ENCODE results near the gene DNAH6. TPM values are rescaled to one million over a fixed set of nuclear protein-coding genes. Genes with fewer than 3 reads are reported as not detected.

The DNAH6 gene
- total and polyA plus RNA-seq, 2 experiments from 2014 or later = 0.11 TPM; not detected in 1

DNA sequence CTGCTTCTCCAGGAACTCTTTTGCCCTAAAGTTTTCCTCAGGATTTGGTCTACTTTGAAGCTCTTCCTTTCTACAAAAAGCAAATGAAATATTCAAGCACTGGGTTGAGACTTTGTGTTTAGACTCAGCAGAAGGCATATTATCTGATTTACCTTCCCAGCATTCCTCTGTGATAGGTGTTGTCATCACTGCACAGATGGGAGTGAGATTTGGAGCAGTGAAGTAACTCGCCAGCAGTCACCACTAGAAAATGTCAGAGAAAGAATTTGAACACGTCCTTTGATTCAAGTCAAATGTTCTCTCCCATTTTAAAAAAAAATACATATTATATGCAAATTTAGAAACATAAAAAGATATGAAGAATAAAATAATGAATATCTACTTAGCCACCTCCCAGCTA, 112.2 kb downstream of the DNAH6 start:
- Histone ChIP-seq H4K20me1 (ENCODE audit: insufficient read depth) (no peaks in the 10 kb centered on the region), H3K27ac (no peak overlapping the region), H3F3A (ENCODE audit: insufficient read depth) (no peaks in the 10 kb centered on the region), H2AFZ (no peak overlapping the region), H3K9ac (no peak overlapping the region), H3K9me3 (ENCODE audit: low read depth) (no peaks in the 10 kb centered on the region), H3K4me2 (ENCODE audit: unreplicated experiment) (no peak overlapping the region), H3K27me3 (replicated peaks; ENCODE audit: insufficient read depth) (no peaks in the 10 kb centered on the region), H3K4me1 (ENCODE audit: insufficient read depth) (no peaks in the 10 kb centered on the region), H3K36me3 (ENCODE audit: low read depth) (no peaks in the 10 kb centered on the region), H3K79me2 (ENCODE audit: insufficient read depth) (no peaks in the 10 kb centered on the region), H3K4me3 (no peak overlapping the region), H3K9me2 (ENCODE audit: insufficient read depth) (no peaks in the 10 kb centered on the region)
- DNase-seq = no peak
- 41 to 49% methylated on average over 2 of the region's 2 CpGs for WGBS, 2 experiments (ENCODE audit: low coverage in 1 of 2, low lambda C conversion rate in 2 of 2, missing lambda C conversion rate in 2 of 2)
- TF ChIP-seq EZH2 (IDR thresholded peaks at IDR 0.05; ENCODE audit: insufficient read depth, poor library complexity, severe bottlenecking) (no peak), EZH2phosphoT487 (IDR thresholded peaks at IDR 0.05; ENCODE audit: insufficient read depth, low read depth) (no peak)
- in situ Hi-C loops (cut with MboI) = loop anchor here (10.0 kb wide), 1 partner anchor 124 kb away; no protein-coding TSS in a partner anchor

DNA sequence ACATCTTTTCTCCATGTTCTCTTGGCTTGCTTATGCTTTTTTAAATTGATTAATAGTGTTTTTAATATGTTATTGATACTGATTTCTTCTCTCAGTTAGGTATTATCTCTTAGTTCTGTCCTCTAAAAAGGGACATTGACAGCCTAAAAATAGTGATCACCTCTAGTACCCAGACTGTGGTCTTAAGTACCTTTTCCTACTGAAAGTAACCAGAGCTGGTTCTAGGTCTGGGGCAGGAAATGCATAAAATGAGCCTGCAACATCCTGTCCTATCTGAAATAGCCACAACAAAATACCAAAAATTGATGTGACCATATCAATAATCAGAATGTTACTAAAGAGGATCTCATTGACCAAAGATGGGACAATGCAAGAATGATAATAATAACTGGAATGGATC, 113.3 kb downstream of the DNAH6 start:
- H2AFZ ChIP-seq = no peak overlapping the region
- no peaks in the 10 kb centered on the region for H3F3A ChIP-seq (ENCODE audit: insufficient read depth)
- H3K9me3 ChIP-seq (ENCODE audit: low read depth) = no peaks in the 10 kb centered on the region
- no peaks in the 10 kb centered on the region for H3K9me2 ChIP-seq (ENCODE audit: insufficient read depth)
- H3K9ac ChIP-seq = no peak overlapping the region
- H3K36me3 ChIP-seq (ENCODE audit: low read depth) = no peaks in the 10 kb centered on the region
- H4K20me1 ChIP-seq (ENCODE audit: insufficient read depth) = no peaks in the 10 kb centered on the region
- TF ChIP-seq EZH2 (IDR thresholded peaks at IDR 0.05; ENCODE audit: insufficient read depth, poor library complexity, severe bottlenecking) (no peak), EZH2phosphoT487 (IDR thresholded peaks at IDR 0.05; ENCODE audit: insufficient read depth, low read depth) (no peak)
- no peaks in the 10 kb centered on the region for H3K4me1 ChIP-seq (ENCODE audit: insufficient read depth)
- H3K4me2 ChIP-seq (ENCODE audit: unreplicated experiment) = no peak overlapping the region
- H3K27me3 ChIP-seq (replicated peaks; ENCODE audit: insufficient read depth) = no peaks in the 10 kb centered on the region; the same call in 1 of the 2 replicates
- DNase-seq = no peak
- no peak overlapping the region for H3K4me3 ChIP-seq
- H3K27ac ChIP-seq = no peak overlapping the region
- in situ Hi-C loops (cut with MboI) = loop anchor here (10.0 kb wide), 1 partner anchor 125 kb away; no protein-coding TSS in a partner anchor
- no peaks in the 10 kb centered on the region for H3K79me2 ChIP-seq (ENCODE audit: insufficient read depth)

DNA sequence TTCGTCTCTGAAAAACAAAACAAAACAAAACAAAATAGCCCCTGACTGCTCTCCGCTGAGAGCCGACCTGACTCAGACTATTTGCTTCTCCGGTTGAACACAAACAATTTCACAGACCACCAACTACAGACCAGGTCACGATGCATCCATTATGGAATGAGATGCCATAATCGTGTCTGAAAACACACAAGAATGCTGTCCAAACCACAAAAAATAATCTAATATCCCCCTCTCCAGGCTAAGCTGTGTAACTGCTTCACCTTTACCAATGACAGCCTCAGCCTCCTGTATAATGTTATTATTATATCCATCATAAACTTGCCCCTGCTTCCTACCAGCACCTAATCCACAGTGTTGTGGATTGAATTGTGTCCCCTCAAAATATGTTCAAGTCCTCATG, 114.7 kb downstream of the DNAH6 start:
- Histone ChIP-seq H2AFZ (no peak overlapping the region), H3F3A (ENCODE audit: insufficient read depth) (no peaks in the 10 kb centered on the region), H3K9ac (no peak overlapping the region), H3K36me3 (ENCODE audit: low read depth) (no peaks in the 10 kb centered on the region), H3K9me2 (ENCODE audit: insufficient read depth) (no peaks in the 10 kb centered on the region), H3K4me2 (ENCODE audit: unreplicated experiment) (no peak overlapping the region), H3K4me1 (ENCODE audit: insufficient read depth) (no peaks in the 10 kb centered on the region), H4K20me1 (ENCODE audit: insufficient read depth) (no peaks in the 10 kb centered on the region), H3K9me3 (ENCODE audit: low read depth) (no peaks in the 10 kb centered on the region), H3K27ac (no peak overlapping the region), H3K4me3 (no peak overlapping the region), H3K27me3 (replicated peaks; ENCODE audit: insufficient read depth) (no peaks in the 10 kb centered on the region; the same call in 1 of the 2 replicates), H3K79me2 (ENCODE audit: insufficient read depth) (no peaks in the 10 kb centered on the region)
- whole genome bisulfite sequencing, 2 experiments (ENCODE audit: low coverage in 1 of 2, low lambda C conversion rate in 2 of 2, missing lambda C conversion rate in 2 of 2) = 39 to 42% methylated on average over 6 of the region's 6 CpGs
- peak; percentile 58 for DNase-seq
- no peak for TF ChIP-seq EZH2phosphoT487 (IDR thresholded peaks at IDR 0.05; ENCODE audit: insufficient read depth, low read depth)
- TF ChIP-seq EZH2 (IDR thresholded peaks at IDR 0.05; ENCODE audit: insufficient read depth, poor library complexity, severe bottlenecking) = no peak
- in situ Hi-C loops (cut with MboI) = no loop called here

DNA sequence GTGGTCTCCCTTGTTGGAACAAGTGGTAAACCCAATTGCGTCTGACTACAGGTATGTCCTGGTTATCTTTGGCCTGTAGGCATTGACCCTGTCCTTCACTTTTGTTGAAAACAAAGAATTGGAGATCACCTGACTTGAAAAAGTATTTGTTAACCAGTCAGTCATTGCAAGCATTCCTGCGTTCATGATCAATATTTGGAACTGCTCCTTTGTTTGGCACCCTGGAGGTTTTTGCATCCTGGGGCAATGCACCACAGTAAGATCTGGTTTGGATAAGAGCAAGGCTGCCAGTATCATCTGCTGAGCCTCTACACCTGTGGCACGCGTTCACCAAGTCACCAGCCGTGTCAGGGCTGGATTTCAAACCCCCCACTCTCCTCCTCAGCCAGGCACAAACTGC, 115.7 kb downstream of the DNAH6 start:
- Histone ChIP-seq H3K9me2 (ENCODE audit: insufficient read depth) (no peaks in the 10 kb centered on the region), H3K4me2 (ENCODE audit: unreplicated experiment) (no peak overlapping the region), H3K9me3 (ENCODE audit: low read depth) (no peaks in the 10 kb centered on the region), H3K27ac (no peak overlapping the region), H3K9ac (no peak overlapping the region), H2AFZ (no peak overlapping the region), H3K27me3 (replicated peaks; ENCODE audit: insufficient read depth) (no peaks in the 10 kb centered on the region; the same call in 1 of the 2 replicates), H3K4me1 (ENCODE audit: insufficient read depth) (no peaks in the 10 kb centered on the region), H3K4me3 (no peak overlapping the region), H3K36me3 (ENCODE audit: low read depth) (no peaks in the 10 kb centered on the region), H3K79me2 (ENCODE audit: insufficient read depth) (no peaks in the 10 kb centered on the region), H4K20me1 (ENCODE audit: insufficient read depth) (no peaks in the 10 kb centered on the region), H3F3A (ENCODE audit: insufficient read depth) (no peaks in the 10 kb centered on the region)
- in situ Hi-C loops (cut with MboI) = no loop called here
- no peak for TF ChIP-seq EZH2phosphoT487 (IDR thresholded peaks at IDR 0.05; ENCODE audit: insufficient read depth, low read depth)
- no peak for TF ChIP-seq EZH2 (IDR thresholded peaks at IDR 0.05; ENCODE audit: insufficient read depth, poor library complexity, severe bottlenecking)
- WGBS, 2 experiments (ENCODE audit: low coverage in 1 of 2, low lambda C conversion rate in 2 of 2, missing lambda C conversion rate in 2 of 2) = 77% methylated on average over 5 of the region's 5 CpGs
- no peak for DNase-seq

All from GM23248 (cell line).